PFSK-1 (cell line): ENCODE measurements around the gene EVX2.

ENCODE experiments used
- POLR2AphosphoS5 ChIP-seq: IDR thresholded peaks from 2 replicates; pipeline ENCODE4 v1.6.1; 2012; ENCODE audit warnings: low read depth, mild to moderate bottlenecking, control low read depth, low read length, moderate library complexity
- REST ChIP-seq, 2 experiments: IDR thresholded peaks; 2 replicates each; pipeline versions ENCODE4 v1.6.1 to v1.8.0; 2011 to 2012; ENCODE audit warnings: low read depth in 2 of 2, low read length in 2 of 2, control low read depth in 1 of 2, inconsistent platforms in 1 of 2, mild to moderate bottlenecking in 1 of 2, moderate library complexity in 1 of 2; ENCODE audit not compliant: insufficient read depth in 1 of 2
- SIN3A ChIP-seq: IDR thresholded peaks from 2 replicates; pipeline ENCODE4 v1.6.1; 2012; ENCODE audit warnings: mild to moderate bottlenecking, low read length, moderate library complexity, borderline replicate concordance; ENCODE audit not compliant: insufficient read depth
- TAF1 ChIP-seq: IDR thresholded peaks from 2 replicates; pipeline ENCODE4 v1.6.1; 2012; ENCODE audit warnings: low read length, control low read depth, borderline replicate concordance; ENCODE audit not compliant: insufficient read depth

GRCh38 chr2:176096986-176097819 is 13.4 kb upstream of the EVX2 start:
- TF ChIP-seq POLR2AphosphoS5 (no peak), SIN3A (no peak), TAF1 (no peak), REST (IDR thresholded peaks at IDR 0.05; ENCODE audit: insufficient read depth in 1 of 2, low read depth in 2 of 2, low read length in 2 of 2) (no peak)
